Hepatocyte (in vitro differentiated cells): ENCODE data around the gene GINS2. TPM values are rescaled to one million over a fixed set of nuclear protein-coding genes. Genes with fewer than 3 reads are reported as not detected.

Source experiments
- DNase-seq: peaks from one replicate; pipeline ENCODE4 v3.0.0-alpha.2; 2016; ENCODE audit warnings: low spot score
- H2AFZ ChIP-seq: fragments of 200-600 bp; sonication (generic); 2 replicates; pipeline ENCODE4 v1.6.0; 2016; ENCODE audit warnings: antibody characterized with exemption, mild to moderate bottlenecking
- H3K27ac ChIP-seq: fragments of 200-600 bp; sonication (generic); 2 replicates; pipeline ENCODE4 v1.5.1; 2016; ENCODE audit warnings: mild to moderate bottlenecking
- H3K27me3 ChIP-seq: fragments of 200-600 bp; sonication (generic); 2 replicates; pipeline ENCODE4 v1.6.1; 2016
- H3K36me3 ChIP-seq: fragments of 200-600 bp; sonication (generic); replicated peaks from 2 replicates; pipeline ENCODE4 v1.5.1; 2016; ENCODE audit warnings: low read depth; ENCODE audit not compliant: insufficient read depth
- H3K4me1 ChIP-seq: fragments of 200-600 bp; sonication (generic); 2 replicates; pipeline ENCODE4 v1.5.1; 2016; ENCODE audit warnings: mild to moderate bottlenecking, moderate library complexity; ENCODE audit not compliant: insufficient read depth
- H3K4me2 ChIP-seq: fragments of 200-600 bp; sonication (generic); 2 replicates; pipeline ENCODE4 v1.6.0; 2016
- H3K4me3 ChIP-seq: fragments of 200-600 bp; sonication (generic); 2 replicates; pipeline ENCODE4 v1.5.1; 2016; ENCODE audit warnings: mild to moderate bottlenecking
- H3K79me2 ChIP-seq: fragments of 200-600 bp; sonication (generic); 2 replicates; pipeline ENCODE4 v1.6.0; 2017; ENCODE audit warnings: mild to moderate bottlenecking
- H3K9me2 ChIP-seq: fragments of 200-600 bp; sonication (generic); replicated peaks from 2 replicates; pipeline ENCODE4 v1.6.0; 2017; ENCODE audit warnings: mild to moderate bottlenecking; ENCODE audit not compliant: insufficient read depth
- H3K9me3 ChIP-seq: fragments of 200-600 bp; sonication (generic); 2 replicates; pipeline ENCODE4 v1.5.1; 2016; ENCODE audit warnings: low read depth, mild to moderate bottlenecking
- H4K20me1 ChIP-seq: fragments of 200-600 bp; sonication (generic); 2 replicates; pipeline ENCODE4 v1.6.0; 2016; ENCODE audit warnings: mild to moderate bottlenecking; ENCODE audit not compliant: insufficient read depth, poor library complexity, severe bottlenecking
- CTCF ChIP-seq: fragments of 200-600 bp; sonication (generic); IDR thresholded peaks from 2 replicates; pipeline ENCODE4 v1.5.1; 2016; ENCODE audit warnings: antibody characterized with exemption, mild to moderate bottlenecking; ENCODE audit not compliant: poor library complexity
- EZH2 ChIP-seq: fragments of 200-600 bp; sonication (generic); IDR thresholded peaks from 2 replicates; pipeline ENCODE4 v1.6.1; 2016; ENCODE audit warnings: antibody characterized with exemption, mild to moderate bottlenecking, borderline replicate concordance
- EZH2phosphoT487 ChIP-seq: fragments of 200-600 bp; sonication (generic); IDR thresholded peaks from one replicate; pipeline ENCODE4 v1.6.1; 2018; ENCODE audit warnings: antibody characterized with exemption, mild to moderate bottlenecking, low read depth, moderate library complexity; ENCODE audit not compliant: unreplicated experiment, severe bottlenecking
- WGBS: methylation state at CpG from one replicate; pipeline ENCODE4 v1.1.6; 2016; ENCODE audit warnings: low lambda C conversion rate; ENCODE audit errors: missing lambda C conversion rate; 5-methylcytosine and 5-hydroxymethylcytosine counted together
- polyA plus RNA-seq: library from polyadenylated mRNA; unstranded; fragments of >200 nt; fragmentation: Nextera tagmentation; extraction: Ambion mirVana; gene quantifications from 2 replicates; pipeline ENCODE4 v1.2.1, GENCODE V29; 2016
- total RNA-seq: library from RNA; depleted of rRNA; stranded (reverse); fragments of >200 nt; gene quantifications from 2 replicates; pipeline ENCODE4 v1.2.3, GENCODE V29; 2014

Gene GINS2
- total and polyA plus RNA-seq, 2 experiments from 2014 or later, result 6.3 to 7.5 TPM

GRCh38 chr16:85704900-85705846 lies 16.4 kb upstream of the GINS2 start:
- no peak overlapping the region for H3K4me2 ChIP-seq
- H3K4me1 ChIP-seq, result no peaks in the 10 kb centered on the region
- no peaks in the 10 kb centered on the region for H3K27me3 ChIP-seq
- no peak for DNase-seq
- H4K20me1 ChIP-seq, result no peaks in the 10 kb centered on the region
- H3K27ac ChIP-seq, result no peak overlapping the region
- H3K79me2 ChIP-seq, result no peaks in the 10 kb centered on the region
- no peaks in the 10 kb centered on the region for H3K36me3 ChIP-seq
- no peaks in the 10 kb centered on the region for H3K9me2 ChIP-seq
- WGBS, result 91% methylated on average over 20 of the region's 20 CpGs
- no peak overlapping the region for H3K4me3 ChIP-seq
- no peak overlapping the region for H2AFZ ChIP-seq
- no peaks in the 10 kb centered on the region for H3K9me3 ChIP-seq
- TF ChIP-seq EZH2 (no peak), EZH2phosphoT487 (no peak), CTCF (no peak)

- Histone ChIP-seq H3K27me3 (no peaks in the 10 kb centered on the region), H2AFZ (no peak overlapping the region), H3K9me3 (no peaks in the 10 kb centered on the region), H3K9me2 (no peaks in the 10 kb centered on the region), H4K20me1 (no peaks in the 10 kb centered on the region), H3K4me1 (no peaks in the 10 kb centered on the region), H3K27ac (no peak overlapping the region), H3K4me2 (no peak overlapping the region), H3K79me2 (no peaks in the 10 kb centered on the region), H3K4me3 (no peak overlapping the region), H3K36me3 (no peaks in the 10 kb centered on the region)
- 90% methylated on average over 11 of the region's 11 CpGs for WGBS
- TF ChIP-seq EZH2 (no peak), EZH2phosphoT487 (no peak), CTCF (no peak)
- no peak for DNase-seq
Measured at GRCh38 chr16:85704011-85704410, 15.3 kb upstream of the GINS2 start.

- no peaks in the 10 kb centered on the region for H3K27me3 ChIP-seq
- H4K20me1 ChIP-seq, result no peaks in the 10 kb centered on the region
- no peak overlapping the region for H3K4me2 ChIP-seq
- H3K4me3 ChIP-seq, result no peak overlapping the region
- no peak for DNase-seq
- TF ChIP-seq CTCF, result no peak
- no peak for TF ChIP-seq EZH2
- no peak for TF ChIP-seq EZH2phosphoT487
- H3K9me3 ChIP-seq, result no peaks in the 10 kb centered on the region
- H3K79me2 ChIP-seq, result no peaks in the 10 kb centered on the region
- H3K27ac ChIP-seq, result no peak overlapping the region
- no peaks in the 10 kb centered on the region for H3K4me1 ChIP-seq
- no peak overlapping the region for H2AFZ ChIP-seq
- no peaks in the 10 kb centered on the region for H3K36me3 ChIP-seq
- H3K9me2 ChIP-seq, result no peaks in the 10 kb centered on the region
- WGBS, result 64% methylated on average over 7 of the region's 7 CpGs
Measured at GRCh38 chr16:85699628-85700027, 10.9 kb upstream of the GINS2 start.
